Keratinocyte (primary cell): ENCODE results near the gene CA11. TPM values are rescaled to one million over a fixed set of nuclear protein-coding genes. Genes with fewer than 3 reads are reported as not detected.

Experiments
- DNase-seq: peaks from one replicate; pipeline ENCODE4 v3.0.0-alpha.2; 2011; ENCODE audit warnings: low read depth, missing footprints, low spot score
- FAIRE-seq: peaks from 2 replicates; lab custom pipeline; 2011; peaks lifted over from hg19 to GRCh38; lab: Jason Lieb, UNC
- H2AFZ ChIP-seq: 2 replicates; pipeline ENCODE4 v1.6.0; 2012; ENCODE audit warnings: low read length, control low read depth, inconsistent platforms; ENCODE audit not compliant: control insufficient read depth
- H3K27ac ChIP-seq: 2 replicates; pipeline ENCODE4 v1.5.1; 2011; ENCODE audit warnings: low read length; ENCODE audit not compliant: control insufficient read depth, insufficient read depth
- H3K27me3 ChIP-seq: 3 replicates; pipeline ENCODE4 v1.6.0; 2011; ENCODE audit warnings: low read length; ENCODE audit not compliant: control insufficient read depth, insufficient read depth; ENCODE audit errors: extremely low read depth
- H3K36me3 ChIP-seq, 2 experiments: 2 replicates in 1 of 2; 3 replicates in 1 of 2; pipeline ENCODE4 v1.5.1; 2011; ENCODE audit warnings: low read length in 2 of 2, mild to moderate bottlenecking in 1 of 2; ENCODE audit not compliant: control insufficient read depth in 2 of 2, insufficient read depth in 2 of 2; ENCODE audit errors: extremely low read depth in 1 of 2
- H3K4me1 ChIP-seq: 3 replicates; pipeline ENCODE4 v1.5.1; 2011; ENCODE audit warnings: low read length; ENCODE audit not compliant: control insufficient read depth, insufficient read depth; ENCODE audit errors: extremely low read depth
- H3K4me2 ChIP-seq: 3 replicates; pipeline ENCODE4 v1.6.0; 2011; ENCODE audit warnings: low read depth, low read length; ENCODE audit not compliant: control insufficient read depth, insufficient read depth; ENCODE audit errors: extremely low read depth
- H3K4me3 ChIP-seq, 3 experiments: fragments of 200-600 bp in 1 of 3; sonication (generic) in 1 of 3; 2 replicates in 2 of 3; 3 replicates in 1 of 3; pipeline ENCODE4 v1.5.1; 2011 to 2016; ENCODE audit warnings: low read length in 3 of 3, mild to moderate bottlenecking in 3 of 3, control low read depth in 2 of 3, inconsistent platforms in 1 of 3, low read depth in 1 of 3, mixed read lengths in 1 of 3, mixed run types in 1 of 3, moderate library complexity in 1 of 3; ENCODE audit not compliant: control insufficient read depth in 2 of 3, insufficient read depth in 2 of 3; ENCODE audit errors: extremely low read depth in 1 of 3
- H3K79me2 ChIP-seq: 2 replicates; pipeline ENCODE4 v1.6.0; 2012; ENCODE audit warnings: low read length; ENCODE audit not compliant: control insufficient read depth, insufficient read depth
- H3K9ac ChIP-seq: 3 replicates; pipeline ENCODE4 v1.6.0; 2011; ENCODE audit warnings: low read length; ENCODE audit not compliant: control insufficient read depth, insufficient read depth; ENCODE audit errors: extremely low read depth
- H3K9me1 ChIP-seq: 3 replicates; pipeline ENCODE4 v1.6.0; 2011; ENCODE audit warnings: low read length; ENCODE audit not compliant: control insufficient read depth, insufficient read depth; ENCODE audit errors: extremely low read depth
- H3K9me3 ChIP-seq: 2 replicates; pipeline ENCODE4 v1.5.1; 2012; ENCODE audit warnings: low read depth, low read length; ENCODE audit not compliant: control insufficient read depth
- H4K20me1 ChIP-seq: 3 replicates; pipeline ENCODE4 v1.6.0; 2011; ENCODE audit warnings: low read length; ENCODE audit not compliant: control insufficient read depth, insufficient read depth; ENCODE audit errors: extremely low read depth
- EZH2 ChIP-seq: IDR thresholded peaks from one replicate; pipeline ENCODE4 v1.6.1; 2012; ENCODE audit warnings: inconsistent platforms, mild to moderate bottlenecking, low read length, moderate library complexity
- dilution Hi-C: fragments of 300-500 bp; cut with MboI; formaldehyde crosslinking; loops from one replicate; pipeline ENCODE4 v1.7.0; 2020; ENCODE audit warnings: low sequenced_read_pairs; ENCODE audit not compliant: extremely low pct_ligation_motif_present
- polyA plus RNA-seq, 5 experiments: library from polyadenylated mRNA; depleted of rRNA in 3 of 5; stranded (reverse) in 3 of 5; stranded (forward) in 1 of 5; unstranded in 1 of 5; fragments of >200 nt; gene quantifications; 1 replicate in 1 of 5; 2 replicates in 3 of 5; 3 replicates in 1 of 5; pipeline versions ENCODE4 v1.2.1 to v1.2.3, GENCODE V29; 2011 to 2012; ENCODE audit warnings: missing spikeins in 2 of 5, low read depth in 1 of 5, low replicate concordance in 1 of 5
- TF ChIP-seq, protein P1 (sequence below), 3 experiments: IDR thresholded peaks in 1 of 3; conservative IDR thresholded peaks in 1 of 3; optimal IDR thresholded peaks in 1 of 3; 2 replicates in 2 of 3; 3 replicates in 1 of 3; pipeline versions ENCODE3 to v1.5.1; 2011; ENCODE audit warnings: low read length in 3 of 3, mild to moderate bottlenecking in 3 of 3, moderate library complexity in 2 of 3, control low read depth in 1 of 3, inconsistent platforms in 1 of 3; ENCODE audit not compliant: insufficient read depth in 2 of 3; ENCODE audit errors: extremely low read depth in 1 of 3

Gene CA11
- polyA plus RNA-seq, 1 donor (not counting 4 experiments of a cell fraction or from before 2014, with no cell fraction given) = 1.6 TPM

- Histone ChIP-seq H3K9ac (no peak overlapping the region), H3K4me2 (no peak overlapping the region), H3K9me3 (no peaks in the 10 kb centered on the region), H3K9me1 (no peaks in the 10 kb centered on the region), H3K4me3 (no peak overlapping the region), H3K27ac (no peak overlapping the region), H3K27me3 (no peaks in the 10 kb centered on the region), H2AFZ (no peak overlapping the region), H4K20me1 (no peaks in the 10 kb centered on the region), H3K4me1 (peaks cover 2% of the 10 kb centered on the region), H3K79me2 (no peaks in the 10 kb centered on the region), H3K36me3 (no peaks in the 10 kb centered on the region)
- DNase-seq (no peak), FAIRE-seq (no peak)
- no peak for TF ChIP-seq EZH2
- TF ChIP-seq, protein P1, sequence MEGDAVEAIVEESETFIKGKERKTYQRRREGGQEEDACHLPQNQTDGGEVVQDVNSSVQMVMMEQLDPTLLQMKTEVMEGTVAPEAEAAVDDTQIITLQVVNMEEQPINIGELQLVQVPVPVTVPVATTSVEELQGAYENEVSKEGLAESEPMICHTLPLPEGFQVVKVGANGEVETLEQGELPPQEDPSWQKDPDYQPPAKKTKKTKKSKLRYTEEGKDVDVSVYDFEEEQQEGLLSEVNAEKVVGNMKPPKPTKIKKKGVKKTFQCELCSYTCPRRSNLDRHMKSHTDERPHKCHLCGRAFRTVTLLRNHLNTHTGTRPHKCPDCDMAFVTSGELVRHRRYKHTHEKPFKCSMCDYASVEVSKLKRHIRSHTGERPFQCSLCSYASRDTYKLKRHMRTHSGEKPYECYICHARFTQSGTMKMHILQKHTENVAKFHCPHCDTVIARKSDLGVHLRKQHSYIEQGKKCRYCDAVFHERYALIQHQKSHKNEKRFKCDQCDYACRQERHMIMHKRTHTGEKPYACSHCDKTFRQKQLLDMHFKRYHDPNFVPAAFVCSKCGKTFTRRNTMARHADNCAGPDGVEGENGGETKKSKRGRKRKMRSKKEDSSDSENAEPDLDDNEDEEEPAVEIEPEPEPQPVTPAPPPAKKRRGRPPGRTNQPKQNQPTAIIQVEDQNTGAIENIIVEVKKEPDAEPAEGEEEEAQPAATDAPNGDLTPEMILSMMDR (optimal IDR thresholded peaks at IDR 0.05 in 1 of 3, IDR thresholded peaks at IDR 0.05 in 1 of 3, conservative IDR thresholded peaks at IDR 0.05 in 1 of 3; ENCODE audit: extremely low read depth in 1 of 3, insufficient read depth in 2 of 3, low read length in 3 of 3) = no peak
- dilution Hi-C loops = no loop called here
Measured at GRCh38 chr19:48609571-48610108, 36.3 kb downstream of the CA11 start.

- Histone ChIP-seq H3K9ac (no peak overlapping the region), H3K36me3 (no peaks in the 10 kb centered on the region), H4K20me1 (no peaks in the 10 kb centered on the region), H3K27ac (no peak overlapping the region), H3K27me3 (no peaks in the 10 kb centered on the region), H3K9me1 (no peaks in the 10 kb centered on the region), H2AFZ (no peak overlapping the region), H3K9me3 (no peaks in the 10 kb centered on the region), H3K4me2 (no peak overlapping the region), H3K4me1 (no peaks in the 10 kb centered on the region), H3K4me3 (no peak overlapping the region), H3K79me2 (no peaks in the 10 kb centered on the region)
- DNase-seq (no peak), FAIRE-seq (no peak)
- TF ChIP-seq, protein P1 (optimal IDR thresholded peaks at IDR 0.05 in 1 of 3, IDR thresholded peaks at IDR 0.05 in 1 of 3, conservative IDR thresholded peaks at IDR 0.05 in 1 of 3; ENCODE audit: extremely low read depth in 1 of 3, insufficient read depth in 2 of 3, low read length in 3 of 3) = peak; percentile 28 to 64 (median 58)
- no peak for TF ChIP-seq EZH2
- dilution Hi-C loops = no loop called here
Measured at GRCh38 chr19:48608798-48609263, 37.2 kb downstream of the CA11 start.
